Measurements from ENCODE around the gene SMYD4.
"Not testable (repeated sequence)": the region's sequence is repeated elsewhere in the genome, so short reads cannot be mapped to it uniquely, and the experiment has no call there.

The SMYD4 gene

GRCh38 chr17:1779571-1780131 lies 50.1 kb downstream of the SMYD4 start:
- ATAC-seq, result no peak

GRCh38 chr17:1776857-1777256 lies 52.8 kb downstream of the SMYD4 start:
- no peak for ATAC-seq

- no peak for ATAC-seq
Observed at GRCh38 chr17:1776328-1776727, 53.4 kb downstream of the SMYD4 start.

GRCh38 chr17:1774390-1775176 lies 55.1 kb downstream of the SMYD4 start:
- ATAC-seq, result no peak

- ATAC-seq, result no peak
Observed at GRCh38 chr17:1773696-1774181, 56.0 kb downstream of the SMYD4 start.

GRCh38 chr17:1773000-1773695 lies 56.6 kb downstream of the SMYD4 start:
- peak; percentile 55 to 71 for ATAC-seq

- peak in 1 of 2 donors; percentile 25 for ATAC-seq
Observed at GRCh38 chr17:1769822-1770477, 59.8 kb downstream of the SMYD4 start.

- ATAC-seq, result no peak
Observed at GRCh38 chr17:1767358-1767757, 62.3 kb downstream of the SMYD4 start.

GRCh38 chr17:1766382-1767135 lies 63.1 kb downstream of the SMYD4 start:
- no peak for ATAC-seq

- ATAC-seq, result no peak
Observed at GRCh38 chr17:1765576-1765975, 64.1 kb downstream of the SMYD4 start.

- ATAC-seq, result not testable (repeated sequence)
Observed at GRCh38 chr17:1764705-1765104, 65.0 kb downstream of the SMYD4 start.

GRCh38 chr17:1764284-1764683 lies 65.4 kb downstream of the SMYD4 start:
- ATAC-seq, result peak; percentile 51 to 65

- no peak for ATAC-seq
Observed at GRCh38 chr17:1762901-1763898, 66.5 kb downstream of the SMYD4 start.

GRCh38 chr17:1762233-1762900 lies 67.3 kb downstream of the SMYD4 start:
- ATAC-seq, result no peak

- no peak for ATAC-seq
Observed at GRCh38 chr17:1759529-1759928, 70.2 kb downstream of the SMYD4 start.

- ATAC-seq, result no peak
Observed at GRCh38 chr17:1758807-1759206, 70.9 kb downstream of the SMYD4 start.

- ATAC-seq, result no peak
Observed at GRCh38 chr17:1755827-1756262, 73.9 kb downstream of the SMYD4 start.

GRCh38 chr17:1755252-1755826 lies 74.4 kb downstream of the SMYD4 start:
- ATAC-seq, result no peak

- no peak for ATAC-seq
Observed at GRCh38 chr17:1754430-1755112, 75.1 kb downstream of the SMYD4 start.
